ENCODE data around the gene B3GALNT2.

B3GALNT2 gene

GRCh38 chr1:235409042-235409820, 95.0 kb downstream of the B3GALNT2 start:
- DNase-seq (ENCODE audit: low spot score): peak; percentile 68

GRCh38 chr1:235408503-235408960, 95.7 kb downstream of the B3GALNT2 start:
- DNase-seq (ENCODE audit: low spot score): peak; percentile 61

GRCh38 chr1:235407419-235407818, 96.8 kb downstream of the B3GALNT2 start:
- no peak for DNase-seq (ENCODE audit: low spot score)

GRCh38 chr1:235404190-235404589, 100.1 kb downstream of the B3GALNT2 start:
- DNase-seq (ENCODE audit: low spot score): no peak

GRCh38 chr1:235403593-235403992, 100.7 kb downstream of the B3GALNT2 start:
- no peak for DNase-seq (ENCODE audit: low spot score)

- no peak for DNase-seq (ENCODE audit: low spot score)
Observed at GRCh38 chr1:235402457-235403200, 101.6 kb downstream of the B3GALNT2 start.

- no peak for DNase-seq (ENCODE audit: low spot score)
Observed at GRCh38 chr1:235401251-235401650, 103.0 kb downstream of the B3GALNT2 start.

All from HuH-7.5 (cell line).